GM21786 (cell line): ENCODE results near the gene RTL10.
"Not testable (repeated sequence)": the region's sequence is repeated elsewhere in the genome, so short reads cannot be mapped to it uniquely, and the experiment has no call there.

ENCODE experiments used
- ATAC-seq: cut with Tn5 transposase; IDR thresholded peaks from one replicate; pipeline ENCODE4 v1.9.1; 2021; ENCODE audit not compliant: unreplicated experiment

Gene RTL10

DNA sequence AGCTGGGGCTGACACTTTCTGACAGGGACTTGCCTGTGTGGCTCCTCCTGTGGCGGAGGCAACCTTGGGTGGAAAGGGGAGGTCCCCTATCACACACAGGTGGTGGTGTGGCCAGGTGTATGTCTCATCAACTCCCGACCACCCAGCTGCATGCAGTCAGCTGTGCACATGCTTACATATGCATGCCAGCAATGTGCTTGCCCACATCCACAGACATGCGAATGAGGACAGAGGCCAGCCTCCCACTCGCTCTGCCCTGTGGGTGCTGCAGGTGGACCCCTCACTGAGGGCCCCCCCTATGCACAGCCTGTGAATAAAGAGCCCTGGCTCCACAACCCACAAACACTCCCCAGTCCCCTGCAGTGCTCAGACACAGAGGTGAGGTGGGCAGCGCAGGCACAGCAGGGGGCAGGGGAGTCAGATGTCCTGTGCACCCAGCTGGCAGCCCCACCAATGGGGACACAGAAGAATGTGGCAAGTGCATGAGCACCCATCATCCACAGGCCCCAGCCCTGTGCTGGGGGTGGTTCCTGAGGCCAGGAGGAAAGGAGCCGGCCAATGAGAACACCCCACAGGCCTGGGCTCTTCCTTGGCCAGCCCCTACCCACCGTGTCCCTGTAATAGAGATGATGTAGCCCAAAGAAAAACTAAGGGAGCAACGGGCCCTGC is 9.5 kb downstream of the RTL10 start:
- ATAC-seq = no peak

DNA sequence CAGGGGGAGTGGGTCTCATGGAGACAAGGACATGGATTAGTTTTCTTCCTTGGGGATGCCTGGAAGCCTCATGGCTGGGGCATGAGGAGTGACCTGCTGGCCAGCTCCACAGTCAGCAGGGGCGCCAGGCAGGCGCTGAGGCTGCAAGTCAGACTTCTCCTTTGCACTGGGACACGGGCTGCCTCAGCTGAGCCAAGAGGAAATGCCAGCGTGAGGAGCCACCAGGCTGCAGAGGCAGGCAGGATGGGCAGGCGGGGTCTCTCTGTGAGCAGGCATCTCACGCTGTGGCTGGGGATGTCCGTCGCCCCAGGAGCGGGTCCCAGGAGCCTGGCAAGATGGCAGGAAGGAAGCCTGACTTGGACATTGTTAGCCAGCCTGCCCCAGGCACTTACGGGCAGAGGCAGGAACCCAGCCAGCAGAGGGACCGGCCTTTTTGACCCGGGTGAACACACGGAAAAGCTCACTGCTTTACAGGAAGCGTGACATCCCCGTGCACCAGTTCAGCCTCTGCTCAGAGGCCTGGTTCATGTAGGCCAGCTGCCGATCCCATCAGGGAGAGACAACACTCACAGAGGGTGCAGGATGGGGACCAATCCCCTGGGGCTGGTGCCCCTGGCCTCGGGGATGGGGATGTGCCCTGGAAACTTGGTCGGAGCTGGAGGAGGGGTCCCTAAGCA is 10.2 kb downstream of the RTL10 start:
- no peak for ATAC-seq

DNA sequence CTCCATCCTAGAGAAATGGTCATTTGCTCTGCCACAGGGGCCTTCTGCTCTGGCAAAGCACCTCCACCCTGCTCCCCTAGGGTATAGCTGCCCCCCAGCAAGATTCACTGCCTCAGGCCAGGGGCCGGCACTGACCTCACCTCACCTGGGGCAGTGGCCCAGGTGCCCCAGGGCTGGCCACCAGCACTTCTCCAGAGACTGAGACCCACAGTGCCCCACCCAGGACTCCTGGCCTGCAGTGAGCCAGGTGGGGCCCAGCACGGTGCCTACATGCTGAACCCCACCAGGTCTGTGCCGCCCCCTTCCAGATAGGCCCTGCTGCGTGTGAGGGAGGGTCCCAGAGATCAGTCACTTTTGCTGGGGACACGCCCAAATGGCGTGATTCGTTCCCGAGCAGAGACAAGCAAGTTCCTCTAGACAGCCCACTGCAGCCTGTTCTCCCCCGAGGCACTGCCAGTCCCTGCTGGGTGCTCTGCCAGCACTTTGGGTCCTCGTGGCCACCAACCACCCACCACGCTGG is 10.8 kb downstream of the RTL10 start:
- ATAC-seq = no peak

DNA sequence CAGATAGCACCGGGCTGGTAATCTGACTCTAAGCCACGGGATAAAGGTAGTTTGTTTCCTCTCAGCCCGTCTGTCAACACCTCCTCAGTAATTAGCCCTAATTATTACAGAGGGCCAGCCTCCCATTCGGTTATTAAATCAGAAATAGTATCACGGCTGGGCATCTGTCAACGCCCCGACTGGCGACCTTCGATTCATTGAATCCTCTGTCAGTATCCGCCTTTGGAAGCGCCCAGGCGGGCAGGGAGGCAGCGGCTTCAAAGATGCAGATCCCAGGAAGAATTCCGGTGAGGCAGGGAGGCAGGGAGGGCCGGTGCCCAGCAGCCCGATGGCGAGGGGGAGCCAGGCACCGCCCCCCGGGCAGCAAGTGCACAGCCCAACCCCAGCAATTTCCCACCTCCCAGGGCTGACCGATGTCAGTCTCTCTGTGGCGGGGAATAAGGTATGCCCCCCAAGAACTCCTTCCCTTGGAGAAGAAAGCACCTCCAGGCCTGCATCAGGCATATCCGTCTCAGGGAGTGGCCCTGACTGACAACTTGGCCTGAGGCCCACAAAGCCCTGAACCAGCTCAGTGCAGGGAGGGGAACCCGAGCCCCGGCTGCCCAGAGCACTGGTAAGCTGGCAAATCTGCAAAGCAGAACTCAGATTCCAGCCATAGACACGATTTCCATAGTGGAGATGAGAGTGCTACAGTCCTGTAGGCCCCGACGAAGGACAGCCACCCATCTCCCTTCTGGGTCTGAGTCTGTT is 11.4 kb downstream of the RTL10 start:
- no peak for ATAC-seq

DNA sequence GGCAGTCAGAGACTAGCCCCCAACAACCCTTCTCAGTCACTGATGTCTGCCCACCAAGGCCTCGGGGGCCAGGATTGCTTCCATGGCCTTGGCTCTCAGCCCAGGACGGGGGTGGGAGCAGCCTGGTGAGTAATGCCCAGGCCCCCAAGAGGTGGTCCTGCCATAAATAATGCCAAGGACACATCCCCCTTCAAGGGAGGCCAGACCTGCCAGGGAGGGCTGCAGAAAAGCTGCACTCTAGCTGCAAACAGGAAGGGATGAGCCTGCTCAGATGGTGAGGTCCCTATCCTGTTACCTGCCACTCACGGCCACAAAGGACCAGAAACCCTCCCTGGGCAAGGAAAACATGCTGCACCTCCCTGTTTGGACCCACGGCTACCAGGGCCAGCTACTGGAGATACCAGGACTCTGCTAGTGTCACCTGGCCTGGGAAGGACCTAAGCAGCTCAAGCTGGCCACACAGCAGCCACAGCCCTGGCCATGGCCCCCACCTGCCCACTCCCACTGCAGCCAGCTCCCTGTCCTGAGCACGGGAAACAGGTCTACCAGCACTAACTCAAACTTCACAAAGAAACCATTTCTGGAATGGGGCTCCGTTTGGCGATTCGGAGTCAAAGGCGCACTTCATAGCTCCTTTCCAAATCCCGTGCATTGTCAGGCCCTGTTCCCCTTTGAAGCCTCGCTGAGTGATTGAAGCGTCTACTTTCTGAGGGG is 12.1 kb downstream of the RTL10 start:
- no peak for ATAC-seq

DNA sequence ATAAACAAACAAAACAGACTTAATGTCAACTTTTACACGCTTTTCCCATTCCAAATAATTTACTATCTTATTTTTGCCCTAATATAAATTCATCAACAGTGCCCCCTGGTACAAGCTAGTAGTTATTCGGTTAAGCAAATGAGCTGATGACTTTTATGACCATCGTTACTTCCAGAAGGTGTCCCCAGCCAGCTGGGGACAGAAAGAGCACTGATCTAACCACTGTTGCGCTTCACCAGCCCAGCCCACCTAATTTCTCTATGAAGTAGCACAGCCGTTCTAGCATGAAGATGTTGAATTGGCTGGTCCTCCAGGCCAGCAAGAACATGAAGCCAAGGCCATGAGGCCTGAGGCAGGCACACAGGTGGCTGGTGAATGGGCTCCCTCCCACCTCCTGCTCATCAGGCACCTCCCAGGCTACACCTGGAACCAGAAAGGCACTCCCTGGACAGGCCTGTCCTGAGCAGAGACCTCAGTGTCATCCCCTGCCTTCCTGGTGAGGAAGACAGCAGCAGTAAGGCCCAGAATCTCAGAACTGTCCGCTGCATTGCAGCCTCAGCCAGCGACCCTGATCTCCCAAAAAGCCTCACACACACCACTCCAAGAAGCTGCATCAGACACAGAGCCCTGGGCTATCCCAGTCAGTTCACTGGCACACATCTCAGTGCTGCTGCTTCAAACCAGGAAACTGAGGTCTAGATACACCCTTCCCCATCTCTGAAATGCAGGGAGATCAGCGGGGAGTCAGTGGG is 12.9 kb downstream of the RTL10 start:
- no peak for ATAC-seq

DNA sequence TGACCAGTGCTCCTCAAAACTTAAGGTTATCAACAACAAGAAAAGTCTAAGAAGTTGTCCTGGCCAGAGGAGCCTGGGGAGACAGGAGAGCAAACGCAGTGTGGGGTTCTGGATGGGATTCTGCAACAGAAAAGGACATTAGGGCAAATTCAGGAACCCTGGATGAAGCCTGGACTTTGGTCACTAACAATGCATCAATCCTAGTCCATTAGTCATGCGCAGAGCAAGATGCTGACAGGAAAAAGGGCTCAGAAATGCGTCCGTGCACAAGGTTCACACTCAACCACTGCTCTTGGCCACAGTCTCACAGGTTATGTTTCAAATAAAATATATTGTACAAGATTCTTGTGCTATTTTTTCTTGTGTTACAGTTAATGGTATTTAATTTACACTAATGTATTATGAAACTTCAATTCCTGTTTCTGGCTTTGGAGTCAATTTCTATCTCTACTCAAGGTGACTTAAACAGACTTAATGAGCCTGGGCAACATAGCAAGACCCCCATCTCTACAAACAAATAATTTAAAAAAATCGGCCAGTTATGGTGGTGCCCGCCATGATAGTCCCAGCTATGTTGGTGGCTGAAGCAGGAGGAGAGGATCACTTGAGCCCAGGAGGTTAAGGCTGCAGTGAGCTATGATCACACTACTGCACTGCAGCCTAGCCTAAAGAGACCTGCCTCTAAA is 13.6 kb downstream of the RTL10 start:
- ATAC-seq = no peak

DNA sequence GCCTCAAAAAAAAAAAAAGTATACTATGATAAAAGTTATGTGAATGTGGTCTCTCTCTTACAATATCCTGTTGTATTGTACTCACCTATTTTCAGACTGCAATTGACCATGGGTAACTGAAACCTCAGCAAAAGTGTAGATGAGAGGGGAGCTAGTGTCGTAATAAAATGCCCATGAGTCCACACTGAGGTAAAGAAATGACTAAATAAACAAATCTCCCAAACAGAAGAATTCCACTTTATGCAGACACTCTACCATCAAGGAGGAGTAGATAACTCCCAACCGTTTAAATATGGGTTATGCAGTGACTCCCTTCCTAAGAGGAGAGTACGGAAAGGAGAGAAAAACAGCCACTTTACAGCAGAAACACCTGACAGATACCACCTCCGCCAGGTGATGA is 14.6 kb downstream of the RTL10 start:
- ATAC-seq = no peak

DNA sequence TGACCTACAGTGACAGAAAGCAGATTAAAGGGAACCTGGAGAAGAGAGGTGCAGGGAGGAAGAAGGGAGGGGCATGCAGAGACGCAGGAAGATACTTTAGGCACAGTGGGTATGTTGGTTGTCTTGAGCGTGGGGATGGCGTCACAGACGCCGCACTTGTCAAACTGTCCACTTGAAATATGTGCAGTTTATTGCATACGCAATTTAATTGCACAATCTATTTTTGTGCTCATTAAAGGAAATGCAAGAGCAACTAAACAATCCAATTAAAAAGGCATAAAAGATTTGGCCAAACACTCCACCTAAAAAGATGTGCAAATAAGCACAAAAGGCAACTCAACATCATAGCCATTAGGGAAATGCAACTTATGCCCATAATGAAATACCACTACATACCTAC is 16.8 kb downstream of the RTL10 start:
- no peak for ATAC-seq

DNA sequence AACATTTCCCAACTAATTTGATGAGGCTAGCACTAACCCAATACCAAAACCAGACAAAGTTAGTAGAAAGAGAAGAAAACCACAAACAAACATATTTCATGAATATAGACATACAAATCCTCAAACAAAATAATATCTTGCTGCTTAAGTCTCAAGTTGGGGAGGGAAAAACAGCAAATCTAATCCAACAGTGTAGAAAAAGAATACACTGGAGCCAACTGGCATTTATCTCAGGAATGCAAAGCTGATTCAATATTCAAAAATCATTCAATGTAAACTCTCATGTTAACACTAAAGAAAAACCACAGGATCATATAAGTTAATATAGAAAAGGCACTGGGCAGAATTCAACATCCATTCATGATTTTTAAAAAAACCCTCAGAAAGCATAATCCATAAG is 18.2 kb downstream of the RTL10 start:
- ATAC-seq = no peak

DNA sequence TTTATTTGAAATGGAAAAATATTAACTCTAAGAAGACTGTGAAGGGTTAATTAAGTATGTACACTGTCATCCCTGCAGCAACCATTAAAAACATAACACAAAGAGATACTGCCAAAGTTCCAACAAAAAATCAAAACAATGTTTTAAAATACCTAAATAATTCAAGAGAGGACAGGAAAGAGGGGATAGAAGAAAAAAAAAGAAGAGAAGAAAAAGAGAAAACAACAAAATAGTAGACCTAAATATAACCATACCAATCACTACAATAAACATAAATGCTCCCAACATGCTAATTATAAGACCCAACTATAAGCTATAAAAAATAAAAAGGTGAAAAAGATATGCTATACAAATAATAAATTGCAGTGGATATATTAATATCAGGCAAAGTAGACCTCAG is 20.1 kb downstream of the RTL10 start:
- ATAC-seq = no peak

DNA sequence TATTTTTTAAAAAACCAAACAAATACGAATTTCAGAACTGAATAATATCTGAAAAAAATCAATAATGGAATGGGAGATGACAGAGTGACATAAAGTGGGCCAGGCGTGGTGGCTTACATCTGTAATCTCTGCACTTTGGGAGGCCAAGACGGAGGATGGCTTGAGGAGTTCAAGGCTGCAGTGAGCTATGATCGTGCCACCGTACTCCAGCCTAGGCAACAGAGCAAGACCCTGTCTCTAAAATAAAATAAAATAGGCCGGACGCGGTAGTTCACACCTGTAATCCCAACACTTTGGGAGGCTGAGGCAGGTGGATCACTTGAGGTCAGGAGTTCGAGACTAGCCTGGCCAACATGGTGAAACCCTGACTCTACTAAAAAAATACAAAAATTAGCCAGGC is 21.3 kb downstream of the RTL10 start:
- ATAC-seq = not testable (repeated sequence)

DNA sequence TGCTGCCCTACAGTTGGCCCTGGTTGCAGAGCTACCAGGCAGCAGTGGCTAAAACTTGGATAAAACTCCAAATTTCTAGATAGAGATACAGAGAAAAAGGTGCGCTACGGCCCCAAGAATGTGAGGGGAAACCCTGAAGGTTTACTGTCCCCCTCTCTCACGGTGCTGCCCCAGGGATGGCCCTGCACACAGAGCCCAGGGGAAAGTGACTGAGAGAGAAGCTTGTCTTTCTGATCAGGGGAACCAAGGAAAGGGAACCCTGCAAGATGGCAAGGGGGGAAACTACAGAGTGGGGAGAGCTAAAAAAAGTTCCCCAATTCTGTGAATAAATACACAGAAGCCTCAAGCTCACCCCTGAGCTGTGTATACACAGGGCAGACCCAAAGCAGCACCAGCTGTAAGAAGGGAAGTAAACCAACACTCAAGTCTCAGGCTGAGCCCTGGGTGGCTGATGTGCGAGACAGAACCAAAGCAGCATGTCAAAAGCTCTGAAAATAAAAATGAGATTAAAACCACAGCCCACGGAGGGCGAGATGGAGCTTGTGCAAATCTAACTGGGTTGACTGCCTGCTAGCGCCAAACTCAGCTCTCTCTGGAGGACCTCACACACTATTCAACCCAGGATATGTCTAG is 22.1 kb downstream of the RTL10 start:
- no peak for ATAC-seq

DNA sequence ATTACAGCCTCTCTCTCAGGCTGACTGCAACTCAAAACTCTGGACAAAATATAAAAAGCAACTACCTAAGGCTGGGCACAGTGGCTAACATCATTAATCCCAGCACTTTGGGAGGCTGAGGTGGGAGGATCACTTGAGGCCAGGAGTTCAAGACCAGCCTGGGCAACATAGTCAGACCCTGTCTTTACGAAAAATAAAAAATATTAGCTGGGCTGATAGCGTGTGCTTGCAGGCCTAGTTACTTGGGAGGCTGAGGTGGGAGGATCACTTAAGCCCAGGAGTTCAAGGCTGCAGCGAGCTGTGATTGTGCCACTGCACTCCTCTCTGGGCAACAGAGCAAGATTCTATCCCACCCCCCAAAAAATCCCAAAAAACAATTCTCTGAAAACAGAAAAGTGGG is 22.7 kb downstream of the RTL10 start:
- not testable (repeated sequence) for ATAC-seq

DNA sequence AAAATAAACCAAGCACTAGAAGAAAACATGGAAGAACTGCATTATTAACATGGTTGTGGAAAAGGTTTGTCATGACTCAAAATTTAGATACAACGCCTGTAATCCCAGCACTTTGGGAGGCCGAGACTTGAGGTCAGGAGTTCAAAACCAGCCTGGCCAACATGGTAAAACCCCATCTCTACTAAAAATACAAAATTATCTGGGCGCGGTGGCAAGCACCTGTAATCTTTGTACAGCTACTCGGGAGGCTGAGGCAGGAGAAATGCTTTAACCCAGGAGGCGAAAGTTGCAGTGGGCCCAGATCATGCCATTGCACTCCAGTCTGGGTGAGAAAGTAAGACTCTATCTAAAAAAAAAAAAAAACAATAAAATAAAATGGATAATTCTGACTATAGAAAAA is 23.7 kb downstream of the RTL10 start:
- ATAC-seq = no peak

DNA sequence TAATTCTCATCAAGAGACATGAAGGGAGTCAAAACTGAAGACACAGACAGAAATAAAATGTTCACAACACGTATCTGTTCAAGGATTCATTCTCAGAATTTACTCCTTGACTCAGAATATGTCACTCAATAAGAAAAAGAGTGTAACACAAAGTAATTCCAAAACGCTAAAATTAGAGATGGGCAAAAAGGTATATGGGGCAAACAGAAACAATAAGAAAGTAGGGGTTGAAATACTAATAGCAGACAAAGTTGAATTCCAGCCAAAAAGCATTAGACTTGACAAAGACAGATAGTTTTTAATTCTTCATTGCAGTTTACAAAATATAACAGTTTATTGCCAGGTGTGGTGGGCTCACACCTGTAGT is 26.7 kb downstream of the RTL10 start:
- ATAC-seq = no peak

DNA sequence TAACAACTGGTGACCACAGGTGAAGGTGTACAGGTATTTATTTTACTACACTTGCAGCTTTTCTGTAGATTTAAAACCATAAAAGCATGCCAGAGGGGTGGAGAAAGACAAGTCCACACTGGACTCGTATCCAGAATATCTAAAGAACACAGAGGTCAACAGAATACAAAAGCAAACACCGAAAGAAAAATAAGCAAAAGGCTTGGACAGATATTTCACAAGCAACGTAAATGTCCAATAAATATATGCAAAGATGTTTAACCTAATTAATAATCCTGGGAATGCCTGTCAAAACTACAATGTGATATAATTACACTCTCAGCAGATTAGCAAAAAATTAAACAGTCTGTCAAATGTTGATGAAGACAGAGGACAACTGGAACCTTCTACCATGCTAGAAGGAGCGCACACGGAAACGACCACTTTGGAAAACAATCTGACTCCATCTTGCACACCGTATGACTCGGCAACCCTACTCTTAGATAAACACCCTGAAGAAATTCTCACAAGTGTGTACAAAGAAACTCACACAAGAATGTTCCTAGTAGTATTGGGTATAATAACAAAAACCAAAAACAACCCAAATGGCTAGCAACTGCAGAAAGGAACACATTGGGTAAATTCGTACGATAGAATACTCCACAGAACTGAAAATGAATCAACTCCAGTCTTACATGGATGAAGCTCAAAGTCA is 27.2 kb downstream of the RTL10 start:
- ATAC-seq = no peak

DNA sequence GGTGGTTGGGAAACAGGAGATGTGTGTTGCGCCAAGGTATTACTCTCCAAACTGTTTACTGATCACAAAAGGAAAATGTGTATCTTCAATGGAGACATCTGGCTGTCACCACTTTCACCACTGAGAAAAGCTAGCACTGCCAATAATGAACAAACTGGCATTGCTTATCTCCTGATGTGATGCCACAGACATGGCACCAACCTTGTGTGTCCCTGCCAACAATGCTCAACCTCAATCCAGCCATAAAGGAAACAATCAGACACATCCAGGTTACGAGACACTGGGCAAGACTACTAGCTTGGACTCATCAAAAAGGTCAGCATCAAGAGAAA is 28.1 kb downstream of the RTL10 start:
- no peak for ATAC-seq

DNA sequence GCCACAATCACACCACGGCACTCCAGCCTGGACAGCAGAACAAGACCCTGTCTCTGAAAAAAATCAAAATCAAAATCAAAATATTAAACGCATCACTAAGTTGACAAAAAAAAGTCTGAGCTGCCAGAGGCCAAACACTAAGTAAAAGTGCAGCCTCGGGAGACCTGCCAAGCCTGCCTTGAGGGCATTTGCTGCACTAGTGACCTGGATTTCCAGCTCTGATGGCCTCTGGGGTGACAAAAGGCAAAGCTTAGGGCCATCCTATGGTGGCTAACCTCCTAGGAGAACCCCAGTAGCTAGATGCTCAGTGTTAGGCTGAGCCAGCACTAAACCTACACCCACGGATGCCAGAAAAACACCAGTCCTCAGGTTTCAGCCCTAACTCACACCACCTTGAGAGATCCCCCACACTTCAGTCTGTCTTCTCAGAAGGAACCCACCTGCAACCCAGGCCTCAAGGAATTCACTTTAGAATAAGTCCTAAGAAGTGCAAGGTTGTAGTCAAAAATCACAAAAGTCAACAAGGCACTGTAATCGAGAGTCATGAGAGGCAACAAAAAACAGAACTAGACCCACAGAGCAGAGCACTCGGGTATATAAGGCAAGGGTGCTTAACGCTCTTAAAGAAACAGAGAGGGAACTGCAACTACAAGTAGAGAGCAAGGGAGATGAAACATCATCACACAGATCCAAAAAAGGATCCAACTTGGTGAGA is 28.6 kb downstream of the RTL10 start:
- ATAC-seq = no peak
